Activated naive CD8-positive, alpha-beta T cell treated with anti-CD3 and anti-CD28 coated beads, Interleukin-2, amount 50 U/mL, for 16 hours (primary cell): ENCODE data around the gene PPIP5K1.

Experiments
- DNase-seq: peaks from one replicate; pipeline ENCODE4 v3.0.0-alpha.2; 2020; ENCODE audit warnings: low read depth, low spot score

Gene PPIP5K1

GRCh38 chr15:43517354-43518196 lies 72.4 kb downstream of the PPIP5K1 start, which contains the start of gene MAP1A:
Gene MAP1A (plus strand): TSS chr15:43517608. CDS start chr15:43521474, 3,866 bp downstream.
- no peak for DNase-seq

GRCh38 chr15:43516801-43517353 lies 73.1 kb downstream of the PPIP5K1 start:
- DNase-seq, result no peak

GRCh38 chr15:43516185-43516584 lies 73.8 kb downstream of the PPIP5K1 start:
- DNase-seq, result no peak

- DNase-seq, result no peak
Observed at GRCh38 chr15:43515741-43516140, 74.3 kb downstream of the PPIP5K1 start.

GRCh38 chr15:43514241-43515057 lies 75.6 kb downstream of the PPIP5K1 start:
- DNase-seq, result no peak

GRCh38 chr15:43513550-43513949 lies 76.5 kb downstream of the PPIP5K1 start:
- DNase-seq, result no peak

- no peak for DNase-seq
Observed at GRCh38 chr15:43511012-43511885, 78.8 kb downstream of the PPIP5K1 start.

GRCh38 chr15:43510200-43511011 lies 79.6 kb downstream of the PPIP5K1 start:
- peak; percentile 91 for DNase-seq

GRCh38 chr15:43509660-43510199 lies 80.3 kb downstream of the PPIP5K1 start:
- DNase-seq, result no peak

- no peak for DNase-seq
Observed at GRCh38 chr15:43508991-43509659, 80.9 kb downstream of the PPIP5K1 start.

GRCh38 chr15:43508421-43508820 lies 81.6 kb downstream of the PPIP5K1 start:
- no peak for DNase-seq

GRCh38 chr15:43505738-43506137 lies 84.3 kb downstream of the PPIP5K1 start:
- DNase-seq, result no peak

- DNase-seq, result no peak
Observed at GRCh38 chr15:43499635-43500034, 90.4 kb downstream of the PPIP5K1 start.

GRCh38 chr15:43498990-43499389 lies 91.0 kb downstream of the PPIP5K1 start:
- no peak for DNase-seq

- no peak for DNase-seq
Observed at GRCh38 chr15:43493703-43494472, 96.1 kb downstream of the PPIP5K1 start.

- DNase-seq, result peak; percentile 87
Observed at GRCh38 chr15:43492673-43493601, 97.1 kb downstream of the PPIP5K1 start, which contains the start of gene TP53BP1. Gene TP53BP1 (minus strand): TSS chr15:43493156. CDS start chr15:43493043, 113 bp downstream.

GRCh38 chr15:43492266-43492665 lies 97.7 kb downstream of the PPIP5K1 start:
- DNase-seq, result no peak

GRCh38 chr15:43489191-43489590 lies 100.8 kb downstream of the PPIP5K1 start:
- no peak for DNase-seq
